ENCODE measurements around the gene MTMR10. TPM values are rescaled to one million over a fixed set of nuclear protein-coding genes. Genes with fewer than 3 reads are reported as not detected.

Gene MTMR10, protein sequence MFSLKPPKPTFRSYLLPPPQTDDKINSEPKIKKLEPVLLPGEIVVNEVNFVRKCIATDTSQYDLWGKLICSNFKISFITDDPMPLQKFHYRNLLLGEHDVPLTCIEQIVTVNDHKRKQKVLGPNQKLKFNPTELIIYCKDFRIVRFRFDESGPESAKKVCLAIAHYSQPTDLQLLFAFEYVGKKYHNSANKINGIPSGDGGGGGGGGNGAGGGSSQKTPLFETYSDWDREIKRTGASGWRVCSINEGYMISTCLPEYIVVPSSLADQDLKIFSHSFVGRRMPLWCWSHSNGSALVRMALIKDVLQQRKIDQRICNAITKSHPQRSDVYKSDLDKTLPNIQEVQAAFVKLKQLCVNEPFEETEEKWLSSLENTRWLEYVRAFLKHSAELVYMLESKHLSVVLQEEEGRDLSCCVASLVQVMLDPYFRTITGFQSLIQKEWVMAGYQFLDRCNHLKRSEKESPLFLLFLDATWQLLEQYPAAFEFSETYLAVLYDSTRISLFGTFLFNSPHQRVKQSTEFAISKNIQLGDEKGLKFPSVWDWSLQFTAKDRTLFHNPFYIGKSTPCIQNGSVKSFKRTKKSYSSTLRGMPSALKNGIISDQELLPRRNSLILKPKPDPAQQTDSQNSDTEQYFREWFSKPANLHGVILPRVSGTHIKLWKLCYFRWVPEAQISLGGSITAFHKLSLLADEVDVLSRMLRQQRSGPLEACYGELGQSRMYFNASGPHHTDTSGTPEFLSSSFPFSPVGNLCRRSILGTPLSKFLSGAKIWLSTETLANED
- total RNA-seq (2014; rRNA removed; shearing (Covaris generic); ENCODE audit: low replicate concordance): 13.1 and 25.5 TPM in 2 replicates

GRCh38 chr15:30991255-30992235 is at the start of gene MTMR10:
TSS of gene MTMR10 (minus strand) at chr15:30991628. CDS start at chr15:30991506, 122 bp downstream.
- H3K4me1 ChIP-seq (ENCODE audit: low read length): peaks cover 15% of the 10 kb centered on the region
- H3K27ac ChIP-seq (ENCODE audit: low read length): peak within 1 kb of the TSS; percentile 46
- no peaks in the 10 kb centered on the region for H4K20me1 ChIP-seq (ENCODE audit: insufficient read depth, low read depth, low read length)
- peak; percentile 89 for DNase-seq
- H3K4me2 ChIP-seq (ENCODE audit: low read depth, low read length, poor library complexity, severe bottlenecking): peak within 1 kb of the TSS; percentile 90
- no peaks in the 10 kb centered on the region for H3K27me3 ChIP-seq (ENCODE audit: low read length)
- no peaks in the 10 kb centered on the region for H3K36me3 ChIP-seq (ENCODE audit: insufficient read depth, low read length)
- H3K79me2 ChIP-seq (ENCODE audit: low read length): peaks cover 28% of the 10 kb centered on the region
- peak within 1 kb of the TSS; percentile 92 for H2AFZ ChIP-seq (ENCODE audit: low read length)
- peak within 1 kb of the TSS; percentile 85 for H3K9ac ChIP-seq (ENCODE audit: low read length)
- peak within 1 kb of the TSS; percentile 84 for H3K4me3 ChIP-seq (ENCODE audit: low read length)
- H3K9me2 ChIP-seq (replicated peaks; ENCODE audit: insufficient read depth, low read length): no peaks in the 10 kb centered on the region
- H3K9me3 ChIP-seq (ENCODE audit: low read length): no peaks in the 10 kb centered on the region

GRCh38 chr15:31040611-31041010 is 49.2 kb upstream of the MTMR10 start:
- Histone ChIP-seq H3K4me2 (ENCODE audit: low read depth, low read length, poor library complexity, severe bottlenecking) (no peak overlapping the region), H2AFZ (ENCODE audit: low read length) (no peak overlapping the region), H3K36me3 (ENCODE audit: insufficient read depth, low read length) (no peaks in the 10 kb centered on the region), H3K9me3 (ENCODE audit: low read length) (no peaks in the 10 kb centered on the region), H3K4me1 (ENCODE audit: low read length) (no peaks in the 10 kb centered on the region), H3K79me2 (ENCODE audit: low read length) (no peaks in the 10 kb centered on the region), H3K4me3 (ENCODE audit: low read length) (no peak overlapping the region), H4K20me1 (ENCODE audit: insufficient read depth, low read depth, low read length) (no peaks in the 10 kb centered on the region), H3K27me3 (ENCODE audit: low read length) (no peaks in the 10 kb centered on the region), H3K27ac (ENCODE audit: low read length) (no peak overlapping the region), H3K9me2 (replicated peaks; ENCODE audit: insufficient read depth, low read length) (no peaks in the 10 kb centered on the region), H3K9ac (ENCODE audit: low read length) (no peak overlapping the region)
- DNase-seq: no peak

- Histone ChIP-seq H3K27ac (ENCODE audit: low read length) (no peak overlapping the region), H3K9me3 (ENCODE audit: low read length) (no peaks in the 10 kb centered on the region), H2AFZ (ENCODE audit: low read length) (no peak overlapping the region), H3K4me1 (ENCODE audit: low read length) (no peaks in the 10 kb centered on the region), H4K20me1 (ENCODE audit: insufficient read depth, low read depth, low read length) (no peaks in the 10 kb centered on the region), H3K4me3 (ENCODE audit: low read length) (no peak overlapping the region), H3K36me3 (ENCODE audit: insufficient read depth, low read length) (no peaks in the 10 kb centered on the region), H3K9me2 (replicated peaks; ENCODE audit: insufficient read depth, low read length) (no peaks in the 10 kb centered on the region), H3K4me2 (ENCODE audit: low read depth, low read length, poor library complexity, severe bottlenecking) (no peak overlapping the region), H3K27me3 (ENCODE audit: low read length) (no peaks in the 10 kb centered on the region), H3K9ac (ENCODE audit: low read length) (no peak overlapping the region), H3K79me2 (ENCODE audit: low read length) (no peaks in the 10 kb centered on the region)
- DNase-seq: no peak
These were observed 48.5 kb upstream of the MTMR10 start for GRCh38 chr15:31039961-31040360.

DNA sequence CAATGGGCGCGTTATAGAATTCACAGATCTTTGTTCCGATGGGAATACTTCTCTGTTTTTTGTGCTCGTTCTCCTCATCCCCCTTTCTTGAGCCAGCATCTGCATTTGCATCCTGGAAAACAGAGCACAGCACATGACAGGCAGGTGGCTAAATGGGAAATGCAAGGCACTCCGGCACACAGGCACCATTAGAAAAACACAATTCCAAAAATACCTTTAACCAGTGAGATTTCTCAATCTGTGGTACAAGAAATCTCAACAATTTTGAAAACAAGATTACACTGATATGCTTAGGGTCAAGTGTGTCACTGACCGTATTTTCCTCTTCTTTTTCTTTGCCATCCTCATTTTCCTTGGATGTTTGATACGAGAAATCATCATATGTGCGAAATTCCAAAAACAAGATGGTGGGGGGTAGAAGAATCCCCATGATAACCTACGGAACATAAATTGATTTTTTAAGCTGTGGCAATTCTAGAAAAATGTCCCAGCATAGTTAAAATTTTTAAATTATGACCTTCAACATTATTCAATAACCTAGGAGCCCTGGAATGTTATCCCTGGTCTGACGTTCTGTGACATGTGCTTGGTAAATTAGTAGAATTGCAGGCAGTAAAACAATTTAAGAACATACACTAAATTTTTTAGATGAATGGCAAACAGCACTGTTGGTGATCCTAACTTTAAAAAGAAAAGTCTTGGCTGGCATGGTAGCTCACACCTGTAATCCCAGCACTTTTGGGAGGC is 46.5 kb upstream of the MTMR10 start:
- Histone ChIP-seq H4K20me1 (ENCODE audit: insufficient read depth, low read depth, low read length) (no peaks in the 10 kb centered on the region), H3K9me2 (replicated peaks; ENCODE audit: insufficient read depth, low read length) (no peaks in the 10 kb centered on the region), H3K4me2 (ENCODE audit: low read depth, low read length, poor library complexity, severe bottlenecking) (no peak overlapping the region), H2AFZ (ENCODE audit: low read length) (no peak overlapping the region), H3K9ac (ENCODE audit: low read length) (no peak overlapping the region), H3K79me2 (ENCODE audit: low read length) (no peaks in the 10 kb centered on the region), H3K36me3 (ENCODE audit: insufficient read depth, low read length) (no peaks in the 10 kb centered on the region), H3K27me3 (ENCODE audit: low read length) (no peaks in the 10 kb centered on the region), H3K4me1 (ENCODE audit: low read length) (no peaks in the 10 kb centered on the region), H3K27ac (ENCODE audit: low read length) (no peak overlapping the region), H3K9me3 (ENCODE audit: low read length) (no peaks in the 10 kb centered on the region), H3K4me3 (ENCODE audit: low read length) (no peak overlapping the region)
- no peak for DNase-seq

DNA sequence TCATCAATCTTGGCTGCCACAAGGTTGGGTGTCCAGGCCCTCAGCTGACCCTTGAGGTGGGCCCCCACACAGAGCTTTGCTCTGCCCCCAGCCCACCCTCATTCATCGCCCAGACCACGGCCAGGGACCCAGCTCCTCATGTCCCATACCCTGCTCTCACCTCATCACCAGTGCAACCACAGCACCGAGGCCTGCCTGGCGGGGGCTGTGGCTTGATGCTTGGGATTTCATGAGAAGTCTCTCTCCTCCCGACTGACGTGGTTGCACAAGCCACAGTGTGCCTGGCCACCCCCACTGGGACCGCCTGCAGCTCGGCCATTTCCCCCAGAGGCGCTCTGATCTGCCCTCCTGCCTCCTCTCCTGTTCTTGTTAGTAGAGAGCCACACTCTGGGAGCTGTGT is 45.4 kb upstream of the MTMR10 start:
- Histone ChIP-seq H3K4me2 (ENCODE audit: low read depth, low read length, poor library complexity, severe bottlenecking) (no peak overlapping the region), H3K79me2 (ENCODE audit: low read length) (no peaks in the 10 kb centered on the region), H3K9me2 (replicated peaks; ENCODE audit: insufficient read depth, low read length) (no peaks in the 10 kb centered on the region), H3K9me3 (ENCODE audit: low read length) (no peaks in the 10 kb centered on the region), H4K20me1 (ENCODE audit: insufficient read depth, low read depth, low read length) (no peaks in the 10 kb centered on the region), H3K36me3 (ENCODE audit: insufficient read depth, low read length) (no peaks in the 10 kb centered on the region), H3K27me3 (ENCODE audit: low read length) (no peaks in the 10 kb centered on the region), H3K27ac (ENCODE audit: low read length) (no peak overlapping the region), H3K4me3 (ENCODE audit: low read length) (no peak overlapping the region), H3K4me1 (ENCODE audit: low read length) (no peaks in the 10 kb centered on the region), H2AFZ (ENCODE audit: low read length) (no peak overlapping the region), H3K9ac (ENCODE audit: low read length) (no peak overlapping the region)
- no peak for DNase-seq

GRCh38 chr15:31035610-31036009 is 44.2 kb upstream of the MTMR10 start:
- Histone ChIP-seq H3K4me3 (ENCODE audit: low read length) (no peak overlapping the region), H3K36me3 (ENCODE audit: insufficient read depth, low read length) (no peaks in the 10 kb centered on the region), H3K4me1 (ENCODE audit: low read length) (no peaks in the 10 kb centered on the region), H2AFZ (ENCODE audit: low read length) (no peak overlapping the region), H3K79me2 (ENCODE audit: low read length) (no peaks in the 10 kb centered on the region), H3K9ac (ENCODE audit: low read length) (no peak overlapping the region), H4K20me1 (ENCODE audit: insufficient read depth, low read depth, low read length) (no peaks in the 10 kb centered on the region), H3K27me3 (ENCODE audit: low read length) (no peaks in the 10 kb centered on the region), H3K4me2 (ENCODE audit: low read depth, low read length, poor library complexity, severe bottlenecking) (no peak overlapping the region), H3K9me2 (replicated peaks; ENCODE audit: insufficient read depth, low read length) (no peaks in the 10 kb centered on the region), H3K9me3 (ENCODE audit: low read length) (no peaks in the 10 kb centered on the region), H3K27ac (ENCODE audit: low read length) (no peak overlapping the region)
- no peak for DNase-seq

- DNase-seq: no peak
These were observed 42.7 kb upstream of the MTMR10 start for GRCh38 chr15:31034152-31034551.

More at GRCh38 chr15:31034152-31034551, 42.7 kb upstream of the MTMR10 start:
- H3K79me2 ChIP-seq (ENCODE audit: low read length): no peaks in the 10 kb centered on the region
- H4K20me1 ChIP-seq (ENCODE audit: insufficient read depth, low read depth, low read length): no peaks in the 10 kb centered on the region
- no peaks in the 10 kb centered on the region for H3K27me3 ChIP-seq (ENCODE audit: low read length)
- H3K9me2 ChIP-seq (replicated peaks; ENCODE audit: insufficient read depth, low read length): no peaks in the 10 kb centered on the region
- no peaks in the 10 kb centered on the region for H3K36me3 ChIP-seq (ENCODE audit: insufficient read depth, low read length)
- H3K9ac ChIP-seq (ENCODE audit: low read length): no peak overlapping the region
- no peak overlapping the region for H3K4me3 ChIP-seq (ENCODE audit: low read length)
- H3K4me1 ChIP-seq (ENCODE audit: low read length): no peaks in the 10 kb centered on the region
- H3K27ac ChIP-seq (ENCODE audit: low read length): no peak overlapping the region
- H2AFZ ChIP-seq (ENCODE audit: low read length): no peak overlapping the region
- H3K4me2 ChIP-seq (ENCODE audit: low read depth, low read length, poor library complexity, severe bottlenecking): no peak overlapping the region
- H3K9me3 ChIP-seq (ENCODE audit: low read length): no peaks in the 10 kb centered on the region

Measured in Karpas-422 (cell line).